GM18868 (cell line): ENCODE measurements around the gene RPL39L.
A peak's percentile ranks its signal among the peaks of the same experiment; 100 is the strongest.

Experiments
- ATAC-seq: cut with Tn5 transposase; IDR thresholded peaks from one replicate; pipeline ENCODE4 v1.9.1; 2021; ENCODE audit warnings: mild to moderate bottlenecking, moderate library complexity; ENCODE audit not compliant: unreplicated experiment

RPL39L gene

DNA sequence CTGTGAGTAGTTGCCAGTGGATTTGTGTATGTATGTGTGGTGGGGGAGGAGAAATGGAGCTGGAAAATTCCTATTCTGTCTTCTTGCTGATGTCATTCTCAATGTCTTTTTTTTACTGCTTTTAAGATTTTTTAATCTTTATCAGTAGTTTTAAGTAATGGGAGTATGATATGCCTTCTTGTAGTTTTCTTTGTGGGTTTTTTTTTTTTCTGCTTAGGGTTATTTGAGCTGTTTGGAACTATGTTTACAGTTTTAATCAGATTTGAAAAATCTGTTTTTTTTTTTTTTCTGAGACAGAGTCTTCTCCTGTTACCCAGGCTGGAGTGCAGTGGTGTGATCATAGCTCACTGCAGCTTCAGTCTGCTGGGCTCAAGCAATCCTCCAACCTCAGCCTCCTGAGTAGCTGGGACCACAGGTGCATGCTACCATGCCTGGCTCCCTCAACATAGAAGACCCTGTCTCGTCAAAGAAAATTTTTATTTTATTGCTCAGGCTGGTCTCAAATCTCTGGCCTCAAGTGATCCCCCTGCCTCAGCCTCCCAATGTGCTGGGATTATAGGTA is 37.1 kb downstream of the RPL39L start:
- ATAC-seq: no peak

DNA sequence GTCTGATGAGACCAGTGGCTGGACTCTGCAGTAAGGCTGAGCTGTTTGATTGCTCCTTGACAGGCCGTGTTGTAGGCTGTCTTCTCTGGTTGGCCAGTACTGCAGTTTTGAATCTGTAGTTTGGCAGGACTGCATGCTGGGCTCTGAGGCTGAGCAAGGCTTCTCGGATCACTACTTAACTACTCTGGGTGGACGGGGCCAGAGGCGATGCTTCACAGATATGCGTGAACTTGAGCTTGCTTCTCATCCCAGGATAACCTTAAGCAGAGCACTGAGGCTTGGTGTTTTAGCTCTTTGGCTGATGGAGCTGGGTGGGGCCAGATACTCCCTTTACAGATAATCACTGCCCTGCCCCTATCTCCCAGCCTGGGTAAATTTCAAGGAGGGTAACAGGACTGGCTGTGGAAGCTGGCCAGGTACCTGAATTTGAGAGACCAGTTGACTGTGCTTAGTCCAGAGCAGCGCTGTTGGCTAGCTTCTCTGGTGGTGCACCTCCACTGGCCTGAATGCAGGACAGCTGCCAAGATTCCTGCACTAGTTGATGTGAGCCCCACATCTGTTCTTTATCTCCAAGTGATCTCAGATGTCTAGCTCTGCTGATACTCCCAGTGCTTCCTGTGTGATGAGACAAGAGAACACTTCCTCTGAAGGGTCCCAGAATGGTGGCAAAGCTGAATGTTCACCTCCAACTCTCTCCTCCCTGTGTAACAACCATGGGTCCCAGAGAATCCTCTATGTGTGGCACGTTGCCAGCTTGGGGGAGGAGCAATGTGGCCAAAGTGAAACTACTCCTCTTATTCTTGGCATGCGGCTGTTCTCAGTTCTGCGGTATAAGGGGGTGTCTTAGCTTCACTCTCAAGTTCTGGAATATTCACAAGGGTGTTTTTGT is 37.9 kb downstream of the RPL39L start:
- ATAC-seq: peak; percentile 59

GRCh38 chr3:187098923-187099512 is 40.3 kb downstream of the RPL39L start:
- ATAC-seq: peak; percentile 67

DNA sequence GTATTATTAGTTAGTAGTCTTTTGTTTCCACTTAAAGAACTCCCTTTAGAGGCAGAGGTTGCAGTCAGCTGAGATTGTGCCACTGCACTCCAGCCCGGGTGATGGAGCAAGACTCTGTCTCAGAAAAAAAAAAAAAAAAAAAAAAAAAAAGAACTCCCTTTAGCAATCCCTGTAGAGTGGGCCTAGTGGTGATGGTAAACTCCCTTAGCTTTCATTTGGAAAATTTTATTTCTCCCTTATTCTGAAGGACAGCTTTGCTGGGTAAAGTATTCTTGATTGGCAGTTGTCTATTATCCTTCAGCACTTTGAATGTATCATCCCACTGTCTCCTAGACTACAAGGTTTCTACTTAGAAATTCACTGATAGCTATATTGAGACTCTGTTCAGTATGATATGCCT is 46.0 kb downstream of the RPL39L start:
- no peak for ATAC-seq

GRCh38 chr3:187088701-187089100 is 50.6 kb downstream of the RPL39L start:
- ATAC-seq: no peak

DNA sequence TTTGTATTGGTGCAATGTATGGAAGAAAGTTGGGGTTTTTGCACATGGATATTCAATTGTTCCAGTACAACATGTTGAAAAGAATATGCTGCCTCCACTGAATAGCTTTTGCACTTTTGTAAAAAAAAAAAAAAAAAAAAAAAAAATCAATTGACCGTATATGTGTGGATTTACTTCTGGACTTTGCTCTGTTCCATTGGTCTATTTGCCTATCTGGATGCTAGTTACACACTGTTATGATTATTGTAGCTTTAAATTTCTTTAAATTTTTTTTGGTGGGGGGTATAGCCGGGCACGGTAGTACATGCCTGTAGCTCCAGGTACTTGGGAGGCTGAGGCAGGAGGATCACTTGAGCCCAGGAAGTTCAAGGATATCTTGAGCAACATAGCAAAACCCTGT is 52.5 kb downstream of the RPL39L start:
- no peak for ATAC-seq

GRCh38 chr3:187085933-187086332 is 53.4 kb downstream of the RPL39L start:
- no peak for ATAC-seq

GRCh38 chr3:187085021-187085666 is 54.2 kb downstream of the RPL39L start:
- no peak for ATAC-seq

DNA sequence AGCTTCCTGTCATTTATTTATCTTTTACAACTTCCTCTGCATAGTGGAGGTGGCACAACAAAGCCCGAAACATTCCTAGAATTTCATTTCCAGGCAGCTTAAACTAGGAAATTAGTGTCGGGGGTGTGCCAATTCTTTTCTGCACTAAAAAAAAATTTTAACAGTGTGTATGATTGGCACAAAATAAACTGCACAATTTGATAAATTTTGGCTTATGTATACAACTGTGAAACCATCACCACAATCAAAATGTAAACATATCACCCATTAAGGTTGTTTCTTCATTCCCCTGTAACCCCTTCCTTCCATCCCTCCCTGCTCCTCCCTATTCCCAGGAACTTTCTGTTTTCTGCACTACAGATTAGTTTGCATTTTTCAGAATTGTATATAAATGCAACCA is 54.7 kb downstream of the RPL39L start:
- no peak for ATAC-seq

DNA sequence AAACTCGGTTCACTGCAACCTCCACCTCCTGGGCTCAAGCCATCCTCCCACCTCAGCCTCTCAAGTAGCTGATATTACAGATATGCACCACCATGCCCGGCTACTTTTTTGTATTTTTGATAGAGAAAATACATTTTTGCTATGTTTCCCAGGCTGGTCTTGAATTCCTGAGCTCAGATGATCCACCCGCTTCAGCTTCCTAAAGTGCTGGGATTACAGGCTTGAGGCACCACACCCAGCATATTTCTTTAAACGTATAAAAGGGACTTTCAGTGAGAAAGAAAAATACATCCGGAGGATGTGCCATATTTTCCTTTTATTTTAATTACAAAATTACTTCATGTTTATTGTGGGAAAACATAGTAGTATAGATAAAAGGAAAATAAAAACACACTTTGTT is 55.2 kb downstream of the RPL39L start:
- ATAC-seq: no peak

DNA sequence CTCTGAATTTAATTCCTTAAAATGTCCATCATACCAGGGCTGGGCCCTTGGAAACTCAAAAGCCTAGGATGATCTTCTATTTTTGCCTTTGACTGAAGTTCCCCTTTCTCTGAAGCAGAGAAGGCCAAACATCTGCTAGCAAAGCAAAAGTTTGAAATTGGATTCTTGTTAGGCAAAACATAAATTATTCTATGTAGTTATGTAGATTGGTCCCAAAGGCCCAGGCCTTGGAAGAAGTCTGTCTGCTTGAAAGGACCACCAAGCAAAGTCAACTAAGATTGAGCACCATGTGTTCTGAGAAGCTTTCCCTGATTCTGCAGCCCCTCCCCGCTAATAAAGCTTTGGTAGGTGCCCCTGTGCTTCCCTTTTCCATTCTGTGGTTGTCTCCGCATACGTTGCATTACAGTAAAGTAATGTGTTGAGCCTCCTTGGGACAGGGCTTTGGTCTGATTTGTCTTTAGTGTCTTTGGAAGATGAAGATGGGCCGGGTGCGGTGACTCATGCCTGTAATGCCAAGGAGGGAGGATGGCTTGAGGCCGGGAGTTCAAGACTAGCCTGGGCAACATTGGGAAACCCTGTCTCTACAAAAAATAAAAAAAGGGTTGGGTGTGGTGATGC is 56.4 kb downstream of the RPL39L start:
- ATAC-seq: no peak

DNA sequence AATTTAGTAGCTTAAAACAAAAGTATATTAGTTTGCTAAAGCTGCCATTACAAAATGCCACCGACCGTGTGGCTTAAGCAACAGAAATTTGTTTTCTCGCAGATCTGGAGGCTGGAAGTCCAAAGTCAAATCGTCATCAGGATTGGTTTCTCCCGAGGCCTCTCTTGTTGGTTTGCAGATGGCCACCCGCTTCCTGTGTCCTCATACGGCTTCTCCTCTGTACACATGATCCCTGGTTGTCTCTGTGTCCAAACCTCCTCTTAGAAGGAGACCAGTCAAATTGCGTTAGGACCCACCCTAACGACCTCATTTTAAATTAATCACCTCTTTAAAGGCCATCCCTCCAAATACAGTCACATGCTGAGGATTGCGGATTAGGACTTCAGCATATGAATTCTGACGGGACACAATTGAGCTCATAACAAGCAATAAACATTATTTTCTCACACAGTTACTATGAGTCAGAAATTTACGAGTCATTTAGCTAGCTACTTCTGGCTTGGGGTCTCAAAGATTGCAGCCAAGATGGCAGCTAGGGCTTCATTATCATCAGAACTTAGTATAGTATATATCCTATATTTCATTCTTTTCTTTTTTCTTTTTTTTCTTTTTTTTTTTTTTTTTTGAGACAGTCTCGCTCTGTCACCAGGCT is 58.4 kb downstream of the RPL39L start:
- ATAC-seq: no peak

GRCh38 chr3:187079090-187080022 is 59.9 kb downstream of the RPL39L start:
- ATAC-seq: no peak

DNA sequence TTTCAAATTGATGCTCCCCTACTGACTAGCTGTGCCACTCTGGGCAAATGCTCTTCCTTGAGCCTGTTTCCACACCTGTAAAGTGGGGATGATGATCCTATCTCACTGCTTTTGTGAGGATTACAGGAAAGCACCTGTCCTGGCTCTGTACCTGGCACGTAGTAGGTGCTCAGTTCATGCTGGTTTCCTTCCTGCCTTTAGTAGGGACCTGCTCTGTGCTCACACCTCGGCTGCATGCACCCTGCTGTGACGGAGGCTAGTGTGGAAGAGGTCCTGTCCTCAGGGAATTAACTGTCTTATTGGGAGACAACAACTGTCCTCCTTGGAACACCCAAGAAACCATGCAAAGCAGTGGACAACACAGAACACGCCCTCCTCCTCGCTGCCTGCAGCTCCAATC is 61.8 kb downstream of the RPL39L start:
- no peak for ATAC-seq

DNA sequence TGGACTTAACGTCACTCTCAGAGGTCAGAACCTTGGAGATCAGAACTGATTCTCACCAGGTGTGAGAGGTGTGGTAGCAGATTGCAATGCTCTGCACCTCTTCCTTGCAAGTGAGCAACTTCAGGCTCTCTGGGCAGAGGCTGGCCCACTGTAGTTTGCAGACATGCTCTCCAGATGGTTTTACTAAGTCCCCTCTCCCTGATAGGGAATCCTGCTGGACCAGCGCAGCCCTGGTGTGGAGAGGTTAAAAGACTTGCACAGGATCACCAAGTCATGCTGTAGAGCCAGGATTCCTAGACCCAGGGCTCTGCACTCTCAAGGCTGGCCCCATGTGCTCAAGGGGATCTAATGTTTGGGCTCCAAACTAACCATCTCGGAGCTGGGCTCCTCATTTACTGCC is 62.2 kb downstream of the RPL39L start:
- ATAC-seq: no peak

DNA sequence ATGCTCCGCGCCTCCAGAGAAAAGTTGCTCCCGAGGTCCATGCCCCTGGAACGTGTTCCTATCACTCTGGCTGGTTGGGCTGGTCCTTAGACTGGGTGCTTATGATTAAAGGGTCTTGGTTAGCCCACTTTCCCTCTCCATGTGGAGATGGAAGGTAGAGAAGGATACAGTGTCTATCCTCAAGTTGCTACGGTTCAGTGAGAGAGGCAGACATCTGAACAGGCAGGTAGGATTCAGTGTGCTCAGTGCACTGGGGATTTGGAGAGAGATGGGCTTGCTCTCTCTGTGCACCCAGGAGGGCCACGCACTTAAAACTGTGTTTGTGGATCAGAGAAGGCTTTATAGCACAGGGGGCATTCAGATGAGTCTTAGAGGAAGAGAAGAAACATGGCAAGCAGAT is 63.0 kb downstream of the RPL39L start:
- ATAC-seq: no peak

DNA sequence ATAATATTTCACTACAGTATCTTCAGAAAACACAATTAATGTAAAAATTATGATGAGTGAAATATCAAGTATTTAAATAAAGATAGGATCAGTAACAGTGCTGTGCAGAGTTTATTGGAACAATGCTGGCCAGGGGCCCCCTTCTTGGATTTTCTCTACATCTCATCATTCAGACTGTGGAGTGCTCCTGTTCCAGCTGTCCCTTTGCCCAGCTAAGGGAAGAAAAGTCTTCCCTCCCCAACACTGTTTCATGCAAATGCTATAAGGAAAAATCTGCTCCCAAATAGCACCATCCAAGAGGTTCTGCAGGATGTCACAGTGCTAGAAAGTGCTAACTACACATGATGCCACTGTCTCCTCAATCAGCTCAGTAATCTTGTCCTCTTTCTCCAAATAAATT is 64.5 kb downstream of the RPL39L start:
- ATAC-seq: no peak

GRCh38 chr3:187073581-187074098 is 65.7 kb downstream of the RPL39L start:
- no peak for ATAC-seq

- no peak for ATAC-seq
These were observed 66.8 kb downstream of the RPL39L start for GRCh38 chr3:187072511-187072910.
